SU-DHL-6 (cell line): Measurements from ENCODE around the gene KLF15.

Experiments used
- H2AFZ ChIP-seq: fragments of 200-600 bp; sonication (generic); 2 replicates; pipeline ENCODE4 v1.6.1; 2014; ENCODE audit warnings: low read depth, mild to moderate bottlenecking, moderate library complexity, mixed read lengths, antibody characterized with exemption, low read length; ENCODE audit not compliant: severe bottlenecking
- H3F3A ChIP-seq: fragments of 200-600 bp; shearing (Covaris generic); 2 replicates; pipeline ENCODE4 v1.6.0; 2016; ENCODE audit warnings: antibody characterized with exemption, mild to moderate bottlenecking; ENCODE audit not compliant: insufficient read depth
- H3K27ac ChIP-seq: fragments of 200-600 bp; sonication (generic); 2 replicates; pipeline ENCODE4 v1.5.1; 2016; ENCODE audit warnings: low read depth, mild to moderate bottlenecking, low read length, moderate library complexity, mixed read lengths
- H3K27me3 ChIP-seq: fragments of 200-600 bp; sonication (generic), shearing (Covaris generic); 2 replicates; pipeline ENCODE4 v1.6.0; 2014; ENCODE audit warnings: mild to moderate bottlenecking, low read length
- H3K36me3 ChIP-seq: fragments of 200-600 bp; sonication (generic); 2 replicates; pipeline ENCODE4 v1.6.1; 2014; ENCODE audit warnings: mild to moderate bottlenecking, low read length, mixed read lengths
- H3K4me2 ChIP-seq: fragments of 300-600, 200-600 bp; shearing (Covaris generic), sonication (generic); 2 replicates; pipeline ENCODE4 v1.6.0; 2014; ENCODE audit warnings: low read length, low read depth, mild to moderate bottlenecking; ENCODE audit not compliant: poor library complexity, severe bottlenecking
- H3K4me3 ChIP-seq: fragments of 200-600 bp; sonication (generic); 2 replicates; pipeline ENCODE4 v1.5.1; 2014; ENCODE audit warnings: antibody characterized with exemption, low read length, mild to moderate bottlenecking, mixed read lengths; ENCODE audit not compliant: insufficient read depth, poor library complexity, severe bottlenecking
- H3K79me2 ChIP-seq: fragments of 200-600 bp; sonication (generic); 2 replicates; pipeline ENCODE4 v1.6.1; 2014; ENCODE audit warnings: mild to moderate bottlenecking, low read length, moderate library complexity; ENCODE audit not compliant: insufficient read depth
- H3K9ac ChIP-seq: fragments of 200-600 bp; sonication (generic); 2 replicates; pipeline ENCODE4 v1.7.0; 2014; ENCODE audit warnings: mild to moderate bottlenecking, low read length
- H3K9me2 ChIP-seq: fragments of 200-600 bp; sonication (generic); replicated peaks from 2 replicates; pipeline ENCODE4 v1.6.1; 2014; ENCODE audit warnings: low read length; ENCODE audit not compliant: insufficient read depth
- H3K9me3 ChIP-seq: fragments of 200-600 bp; sonication (generic); 2 replicates; pipeline ENCODE4 v1.6.1; 2014; ENCODE audit warnings: low read length, mixed read lengths; ENCODE audit not compliant: insufficient read depth
- H4K20me1 ChIP-seq: fragments of 200-600 bp; sonication (generic); 2 replicates; pipeline ENCODE4 v1.6.1; 2014; ENCODE audit warnings: low read depth, mild to moderate bottlenecking, antibody characterized with exemption, low read length, moderate library complexity, mixed read lengths
- EZH2phosphoT487 ChIP-seq: fragments of 200-600 bp; sonication (generic), shearing (Covaris generic); conservative IDR thresholded peaks from 2 replicates; pipeline ENCODE4 v1.6.1; 2018; ENCODE audit warnings: mild to moderate bottlenecking, antibody characterized with exemption, low read length, moderate library complexity, mixed read lengths
- TF ChIP-seq, protein P1 (sequence below): fragments of 200-600 bp; sonication (generic); IDR thresholded peaks from one replicate; pipeline ENCODE4 v1.5.1; 2017; ENCODE audit warnings: antibody characterized with exemption, mild to moderate bottlenecking, low read length, moderate library complexity; ENCODE audit not compliant: insufficient read depth, poor library complexity, severe bottlenecking

KLF15 gene

GRCh38 chr3:126308394-126309125, 48.6 kb downstream of the KLF15 start:
- Histone ChIP-seq H4K20me1 (no peaks in the 10 kb centered on the region), H3F3A (no peaks in the 10 kb centered on the region), H3K9me2 (no peaks in the 10 kb centered on the region), H3K27me3 (no peaks in the 10 kb centered on the region), H3K4me2 (no peak overlapping the region), H3K9ac (no peak overlapping the region), H3K36me3 (no peaks in the 10 kb centered on the region), H3K79me2 (no peaks in the 10 kb centered on the region), H3K4me3 (no peak overlapping the region), H3K27ac (no peak overlapping the region), H3K9me3 (no peaks in the 10 kb centered on the region), H2AFZ (no peak overlapping the region)
- TF ChIP-seq, protein P1, sequence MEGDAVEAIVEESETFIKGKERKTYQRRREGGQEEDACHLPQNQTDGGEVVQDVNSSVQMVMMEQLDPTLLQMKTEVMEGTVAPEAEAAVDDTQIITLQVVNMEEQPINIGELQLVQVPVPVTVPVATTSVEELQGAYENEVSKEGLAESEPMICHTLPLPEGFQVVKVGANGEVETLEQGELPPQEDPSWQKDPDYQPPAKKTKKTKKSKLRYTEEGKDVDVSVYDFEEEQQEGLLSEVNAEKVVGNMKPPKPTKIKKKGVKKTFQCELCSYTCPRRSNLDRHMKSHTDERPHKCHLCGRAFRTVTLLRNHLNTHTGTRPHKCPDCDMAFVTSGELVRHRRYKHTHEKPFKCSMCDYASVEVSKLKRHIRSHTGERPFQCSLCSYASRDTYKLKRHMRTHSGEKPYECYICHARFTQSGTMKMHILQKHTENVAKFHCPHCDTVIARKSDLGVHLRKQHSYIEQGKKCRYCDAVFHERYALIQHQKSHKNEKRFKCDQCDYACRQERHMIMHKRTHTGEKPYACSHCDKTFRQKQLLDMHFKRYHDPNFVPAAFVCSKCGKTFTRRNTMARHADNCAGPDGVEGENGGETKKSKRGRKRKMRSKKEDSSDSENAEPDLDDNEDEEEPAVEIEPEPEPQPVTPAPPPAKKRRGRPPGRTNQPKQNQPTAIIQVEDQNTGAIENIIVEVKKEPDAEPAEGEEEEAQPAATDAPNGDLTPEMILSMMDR = no peak
- no peak for TF ChIP-seq EZH2phosphoT487

DNA sequence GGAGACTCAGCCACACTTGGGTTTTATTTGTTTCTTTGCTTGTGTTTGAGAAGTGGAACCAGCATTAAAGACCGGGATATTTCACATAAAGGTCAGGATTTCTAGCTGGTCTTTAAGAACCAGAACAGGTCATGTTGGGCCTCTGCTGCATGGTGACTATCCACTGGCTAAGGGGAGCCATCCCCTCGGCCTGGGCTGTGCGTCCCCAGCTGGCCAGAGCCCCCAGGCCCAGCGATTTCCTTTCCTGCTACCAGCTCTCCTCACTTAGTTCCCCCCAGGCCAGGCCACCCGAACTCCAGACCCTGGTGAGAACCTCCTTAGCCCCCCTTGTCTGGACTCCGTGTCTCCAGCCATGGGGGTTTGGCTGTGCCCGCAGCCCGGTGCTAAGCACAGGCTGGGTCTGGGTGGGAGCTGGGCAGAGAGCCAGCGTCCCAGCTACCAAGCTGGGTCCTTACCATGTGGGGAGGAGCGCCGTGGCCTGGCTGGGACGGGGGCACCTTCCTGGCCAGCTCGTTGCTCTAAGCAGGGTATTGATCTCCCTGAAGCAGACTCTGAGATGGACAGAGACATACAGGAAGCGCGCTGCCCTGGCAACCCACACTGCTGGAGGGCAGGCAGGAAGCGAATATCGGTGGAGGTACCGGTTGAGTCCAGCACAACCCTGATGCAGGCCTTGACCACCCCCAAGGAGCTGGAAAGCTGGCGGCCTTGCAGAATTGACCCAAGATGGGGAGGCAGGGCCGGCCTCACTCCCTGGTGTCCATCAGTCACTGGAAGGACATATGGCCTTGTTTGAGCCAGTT, 49.4 kb downstream of the KLF15 start:
- Histone ChIP-seq H3K9me3 (no peaks in the 10 kb centered on the region), H3K9ac (no peak overlapping the region), H3K4me3 (no peak overlapping the region), H3K4me2 (no peak overlapping the region), H3K27me3 (no peaks in the 10 kb centered on the region), H3K79me2 (no peaks in the 10 kb centered on the region), H4K20me1 (no peaks in the 10 kb centered on the region), H3K9me2 (no peaks in the 10 kb centered on the region), H3K27ac (no peak overlapping the region), H3F3A (no peaks in the 10 kb centered on the region), H3K36me3 (no peaks in the 10 kb centered on the region), H2AFZ (no peak overlapping the region)
- TF ChIP-seq, protein P1 = no peak
- TF ChIP-seq EZH2phosphoT487 = no peak

- Histone ChIP-seq H3K9me3 (no peaks in the 10 kb centered on the region), H2AFZ (no peak overlapping the region), H3K79me2 (no peaks in the 10 kb centered on the region), H3K27ac (no peak overlapping the region), H3K4me3 (no peak overlapping the region), H3F3A (no peaks in the 10 kb centered on the region), H3K9ac (no peak overlapping the region), H3K4me2 (no peak overlapping the region), H3K27me3 (no peaks in the 10 kb centered on the region), H4K20me1 (no peaks in the 10 kb centered on the region), H3K9me2 (no peaks in the 10 kb centered on the region), H3K36me3 (no peaks in the 10 kb centered on the region)
- no peak for TF ChIP-seq EZH2phosphoT487
- TF ChIP-seq, protein P1 = no peak
These were observed 50.2 kb downstream of the KLF15 start for GRCh38 chr3:126306888-126307482.
